Cortex of kidney (tissue), 1 donor: ENCODE measurements around the gene BMP7.

Experiments
- DNase-seq: peaks from one replicate; lab custom pipeline; 2025; lab: John Stamatoyannopoulos, UW

BMP7 gene

GRCh38 chr20:57266291-57267157 lies at the start of gene BMP7:
TSS of gene BMP7 (minus strand) at chr20:57266641. CDS start at chr20:57266122, 519 bp downstream.
- DNase-seq, result no peak

- DNase-seq, result no peak
Measured at GRCh38 chr20:57315976-57316480, 49.6 kb upstream of the BMP7 start.

- no peak for DNase-seq
Measured at GRCh38 chr20:57315083-57315975, 48.9 kb upstream of the BMP7 start.

GRCh38 chr20:57313951-57314350 lies 47.5 kb upstream of the BMP7 start:
- DNase-seq, result no peak

- DNase-seq, result no peak
Measured at GRCh38 chr20:57313230-57313629, 46.8 kb upstream of the BMP7 start.

GRCh38 chr20:57312138-57312537 lies 45.7 kb upstream of the BMP7 start:
- DNase-seq, result no peak

- DNase-seq, result no peak
Measured at GRCh38 chr20:57310821-57311514, 44.5 kb upstream of the BMP7 start.

- no peak for DNase-seq
Measured at GRCh38 chr20:57309544-57310115, 43.2 kb upstream of the BMP7 start.

- no peak for DNase-seq
Measured at GRCh38 chr20:57308451-57309271, 42.2 kb upstream of the BMP7 start.

GRCh38 chr20:57306747-57307146 lies 40.3 kb upstream of the BMP7 start:
- DNase-seq, result no peak

- no peak for DNase-seq
Measured at GRCh38 chr20:57301026-57301425, 34.6 kb upstream of the BMP7 start.

- DNase-seq, result no peak
Measured at GRCh38 chr20:57298457-57298856, 32.0 kb upstream of the BMP7 start.

- no peak for DNase-seq
Measured at GRCh38 chr20:57294550-57294949, 28.1 kb upstream of the BMP7 start.

GRCh38 chr20:57293995-57294394 lies 27.6 kb upstream of the BMP7 start:
- no peak for DNase-seq

GRCh38 chr20:57292611-57293010 lies 26.2 kb upstream of the BMP7 start:
- DNase-seq, result no peak

- DNase-seq, result no peak
Measured at GRCh38 chr20:57291694-57292093, 25.3 kb upstream of the BMP7 start.

- DNase-seq, result no peak
Measured at GRCh38 chr20:57291003-57291402, 24.6 kb upstream of the BMP7 start.

- no peak for DNase-seq
Measured at GRCh38 chr20:57290178-57290484, 23.7 kb upstream of the BMP7 start.

GRCh38 chr20:57289391-57290177 lies 23.1 kb upstream of the BMP7 start:
- DNase-seq, result no peak

GRCh38 chr20:57288651-57289277 lies 22.3 kb upstream of the BMP7 start:
- DNase-seq, result no peak
